Measurements from ENCODE around the gene EEF2K. TPM values are rescaled to one million over a fixed set of nuclear protein-coding genes. Genes with fewer than 3 reads are reported as not detected.

Gene EEF2K
- total RNA-seq, 2 donors from 2014 or later, result 58.2 to 75.1 TPM

DNA sequence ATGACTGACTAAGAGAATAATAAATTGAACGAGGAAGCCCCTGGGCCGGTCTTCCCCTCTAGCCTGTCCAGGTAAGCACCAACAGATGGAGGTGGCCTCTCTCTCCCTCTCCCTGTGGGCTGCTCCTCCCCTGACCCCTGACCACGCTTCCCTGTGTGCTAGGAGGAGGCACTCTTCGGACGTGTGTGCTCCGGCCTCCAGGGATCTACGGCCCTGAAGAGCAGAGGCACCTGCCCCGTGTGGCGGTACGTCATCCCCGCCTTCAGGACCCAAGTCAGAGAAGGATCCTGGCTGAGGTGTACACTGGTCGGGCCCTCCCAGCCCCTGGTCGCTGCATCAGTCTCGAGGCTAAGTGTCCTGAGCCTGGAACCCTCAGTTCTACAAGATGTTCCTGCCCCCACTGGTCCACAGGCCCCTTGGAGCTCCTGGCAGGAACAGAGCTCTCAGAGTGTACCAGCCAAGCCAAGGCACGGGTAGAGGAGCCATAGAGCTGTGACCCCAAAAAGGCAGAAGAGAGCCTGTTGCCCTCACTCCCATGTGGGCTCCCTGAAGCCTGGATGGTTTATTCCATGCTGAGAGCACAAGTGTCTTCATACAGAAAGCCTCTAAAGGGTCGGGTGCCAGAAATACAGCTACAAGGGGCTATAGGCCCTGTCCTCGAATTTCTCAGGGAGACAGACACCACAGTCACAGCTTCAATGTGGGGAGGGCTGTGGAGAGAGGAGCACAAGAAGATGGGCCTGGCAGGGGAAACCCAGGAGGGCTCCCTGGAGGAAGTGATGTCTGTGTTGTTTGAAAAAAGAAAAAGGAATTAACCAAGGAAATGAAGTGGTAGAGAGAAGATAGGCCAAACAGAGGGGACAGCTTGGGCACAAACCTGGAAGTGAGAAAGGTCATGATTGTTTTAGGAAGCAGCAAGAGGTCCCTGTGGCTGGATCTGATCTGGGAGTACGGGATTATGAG lies 27.8 kb upstream of the EEF2K start:
- WGBS, result 73% methylated on average over 18 of the region's 18 CpGs
- H3K4me3 ChIP-seq, result no peak overlapping the region
- H3K27me3 ChIP-seq (replicated peaks; ENCODE audit: insufficient read depth), result no peaks in the 10 kb centered on the region
- H3K9me3 ChIP-seq, result no peaks in the 10 kb centered on the region
- H3K36me3 ChIP-seq, result no peaks in the 10 kb centered on the region
- H3K4me1 ChIP-seq (replicated peaks), result no peaks in the 10 kb centered on the region
- no peak overlapping the region for H3K27ac ChIP-seq
- TF ChIP-seq, protein P1, sequence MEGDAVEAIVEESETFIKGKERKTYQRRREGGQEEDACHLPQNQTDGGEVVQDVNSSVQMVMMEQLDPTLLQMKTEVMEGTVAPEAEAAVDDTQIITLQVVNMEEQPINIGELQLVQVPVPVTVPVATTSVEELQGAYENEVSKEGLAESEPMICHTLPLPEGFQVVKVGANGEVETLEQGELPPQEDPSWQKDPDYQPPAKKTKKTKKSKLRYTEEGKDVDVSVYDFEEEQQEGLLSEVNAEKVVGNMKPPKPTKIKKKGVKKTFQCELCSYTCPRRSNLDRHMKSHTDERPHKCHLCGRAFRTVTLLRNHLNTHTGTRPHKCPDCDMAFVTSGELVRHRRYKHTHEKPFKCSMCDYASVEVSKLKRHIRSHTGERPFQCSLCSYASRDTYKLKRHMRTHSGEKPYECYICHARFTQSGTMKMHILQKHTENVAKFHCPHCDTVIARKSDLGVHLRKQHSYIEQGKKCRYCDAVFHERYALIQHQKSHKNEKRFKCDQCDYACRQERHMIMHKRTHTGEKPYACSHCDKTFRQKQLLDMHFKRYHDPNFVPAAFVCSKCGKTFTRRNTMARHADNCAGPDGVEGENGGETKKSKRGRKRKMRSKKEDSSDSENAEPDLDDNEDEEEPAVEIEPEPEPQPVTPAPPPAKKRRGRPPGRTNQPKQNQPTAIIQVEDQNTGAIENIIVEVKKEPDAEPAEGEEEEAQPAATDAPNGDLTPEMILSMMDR (IDR thresholded peaks at IDR 0.05), result no peak
- TF ChIP-seq POLR2AphosphoS5 (IDR thresholded peaks at IDR 0.05) (no peak), POLR2A (IDR thresholded peaks at IDR 0.05) (no peak)
- intact Hi-C loops (cut with DNase I), result no loop called here
- no peak for DNase-seq (ENCODE audit: low spot score)

DNA sequence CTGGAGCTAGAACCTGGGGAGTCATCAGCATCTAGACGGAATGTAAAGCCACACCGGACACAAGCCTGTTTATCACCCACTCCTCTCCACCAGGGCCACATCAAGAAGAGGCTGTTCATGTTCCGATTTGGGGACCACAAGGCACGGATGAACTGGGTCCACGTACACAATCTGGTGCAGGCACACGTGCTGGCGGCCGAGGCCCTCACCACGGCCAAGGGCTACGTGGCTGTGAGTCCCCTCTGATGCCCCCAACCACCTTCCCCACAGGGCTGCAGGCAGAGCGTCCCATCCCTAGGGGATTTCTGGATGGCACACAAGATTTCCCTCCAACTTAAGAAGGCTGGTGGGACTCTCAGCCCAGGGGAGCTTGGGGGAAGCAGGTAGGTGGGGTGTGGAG lies 24.7 kb upstream of the EEF2K start:
- no peak for DNase-seq (ENCODE audit: low spot score)
- Histone ChIP-seq H3K4me1 (replicated peaks) (no peaks in the 10 kb centered on the region), H3K27ac (no peak overlapping the region), H3K9me3 (no peaks in the 10 kb centered on the region), H3K36me3 (no peaks in the 10 kb centered on the region), H3K27me3 (replicated peaks; ENCODE audit: insufficient read depth) (no peaks in the 10 kb centered on the region), H3K4me3 (no peak overlapping the region)
- TF ChIP-seq POLR2A (IDR thresholded peaks at IDR 0.05) (no peak), POLR2AphosphoS5 (IDR thresholded peaks at IDR 0.05) (no peak)
- TF ChIP-seq, protein P1 (IDR thresholded peaks at IDR 0.05), result no peak
- intact Hi-C loops (cut with DNase I), result no loop called here
- 87% methylated on average over 11 of the region's 11 CpGs for WGBS

DNA sequence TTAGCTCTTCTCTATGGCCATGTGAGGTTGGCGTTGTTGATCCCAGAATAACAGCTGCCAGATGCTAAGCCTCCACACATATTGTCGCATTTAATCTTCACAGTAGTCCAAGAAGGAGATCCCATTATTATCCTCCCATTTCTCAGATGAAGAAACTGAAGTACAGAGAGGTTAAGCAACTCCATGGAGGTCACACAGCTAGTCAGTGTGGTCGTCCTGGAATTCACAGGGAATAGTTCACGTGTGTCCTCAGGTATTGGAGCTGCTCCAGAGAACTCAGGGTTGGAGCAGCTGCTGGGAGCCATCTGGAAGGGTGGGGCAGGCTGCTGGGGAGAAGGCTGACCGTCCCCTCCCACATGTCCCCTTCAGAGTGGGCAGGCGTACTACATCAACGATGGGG lies 24.2 kb upstream of the EEF2K start:
- no peaks in the 10 kb centered on the region for H3K4me1 ChIP-seq (replicated peaks)
- WGBS, result 79% methylated on average over 7 of the region's 7 CpGs
- DNase-seq (ENCODE audit: low spot score), result no peak
- H3K27me3 ChIP-seq (replicated peaks; ENCODE audit: insufficient read depth), result no peaks in the 10 kb centered on the region
- intact Hi-C loops (cut with DNase I), result no loop called here
- H3K9me3 ChIP-seq, result no peaks in the 10 kb centered on the region
- TF ChIP-seq POLR2AphosphoS5 (IDR thresholded peaks at IDR 0.05) (no peak), POLR2A (IDR thresholded peaks at IDR 0.05) (no peak)
- TF ChIP-seq, protein P1 (IDR thresholded peaks at IDR 0.05), result no peak
- no peaks in the 10 kb centered on the region for H3K36me3 ChIP-seq
- no peak overlapping the region for H3K27ac ChIP-seq
- H3K4me3 ChIP-seq, result no peak overlapping the region

DNA sequence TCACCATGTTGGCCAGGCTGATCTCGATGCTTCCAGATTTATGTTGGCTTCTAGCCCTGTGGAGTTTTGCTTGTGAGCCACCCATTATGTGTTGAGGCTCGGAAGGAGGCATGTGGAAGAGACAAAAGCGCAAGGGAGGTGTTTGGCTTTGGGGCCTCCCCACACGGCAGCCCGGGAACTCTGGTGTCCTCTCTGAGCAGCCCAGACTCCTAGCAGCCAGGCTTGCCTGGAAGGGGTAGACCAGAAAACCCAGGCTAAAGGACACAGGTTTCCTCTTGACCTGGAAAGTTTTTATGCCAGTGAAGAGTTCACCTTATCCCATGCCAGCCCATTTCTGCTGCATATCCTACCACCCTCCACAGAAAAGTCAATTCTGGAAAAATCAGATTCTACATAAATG lies 22.7 kb upstream of the EEF2K start:
- intact Hi-C loops (cut with DNase I), result no loop called here
- Histone ChIP-seq H3K9me3 (no peaks in the 10 kb centered on the region), H3K4me3 (no peak overlapping the region), H3K36me3 (no peaks in the 10 kb centered on the region), H3K27ac (no peak overlapping the region), H3K27me3 (replicated peaks; ENCODE audit: insufficient read depth) (no peaks in the 10 kb centered on the region), H3K4me1 (replicated peaks) (no peaks in the 10 kb centered on the region)
- no peak for DNase-seq (ENCODE audit: low spot score)
- TF ChIP-seq POLR2AphosphoS5 (IDR thresholded peaks at IDR 0.05), result no peak
- TF ChIP-seq, protein P1 (IDR thresholded peaks at IDR 0.05), result no peak
- no peak for TF ChIP-seq POLR2A (IDR thresholded peaks at IDR 0.05)
- WGBS, result 92% methylated on average over 5 of the region's 5 CpGs

All from prostate gland (tissue), 2 donors.